Measurements from ENCODE around the gene BICRA. TPM values are rescaled to one million over a fixed set of nuclear protein-coding genes. Genes with fewer than 3 reads are reported as not detected.
A peak's percentile ranks its signal among the peaks of the same experiment; 100 is the strongest.

BICRA gene
- total RNA-seq, 1 donor from 2014 or later, result 55.5 TPM

- H3K27me3 Mint-ChIP-seq (ENCODE audit: unreplicated experiment), result peaks cover 9% of the 10 kb centered on the region
Measured at GRCh38 chr19:47702671-47703070, 93.7 kb downstream of the BICRA start.

GRCh38 chr19:47703301-47703700 lies 94.4 kb downstream of the BICRA start:
- H3K4me3 Mint-ChIP-seq (ENCODE audit: unreplicated experiment), result no peak overlapping the region
- H3K27me3 Mint-ChIP-seq (ENCODE audit: unreplicated experiment), result peaks cover 9% of the 10 kb centered on the region
- H3K4me1 Mint-ChIP-seq (ENCODE audit: low read depth, unreplicated experiment), result no peaks in the 10 kb centered on the region
- H3K36me3 Mint-ChIP-seq (ENCODE audit: unreplicated experiment), result peaks cover 5% of the 10 kb centered on the region
- no peak for DNase-seq
- no peak for TF ChIP-seq CTCF (IDR thresholded peaks at IDR 0.05; ENCODE audit: partially characterized antibody, unreplicated experiment)
- H3K9me3 Mint-ChIP-seq (ENCODE audit: unreplicated experiment), result peaks cover 6% of the 10 kb centered on the region
- H3K27ac Mint-ChIP-seq (ENCODE audit: unreplicated experiment), result peak overlapping the region; percentile 22

More at GRCh38 chr19:47702671-47703070, 93.7 kb downstream of the BICRA start:
- Mint-ChIP-seq H3K4me1 (ENCODE audit: low read depth, unreplicated experiment) (no peaks in the 10 kb centered on the region), H3K36me3 (ENCODE audit: unreplicated experiment) (peaks cover 5% of the 10 kb centered on the region), H3K9me3 (ENCODE audit: unreplicated experiment) (peaks cover 6% of the 10 kb centered on the region), H3K4me3 (ENCODE audit: unreplicated experiment) (no peak overlapping the region), H3K27ac (ENCODE audit: unreplicated experiment) (peak overlapping the region; percentile 80)
- no peak for TF ChIP-seq CTCF (IDR thresholded peaks at IDR 0.05; ENCODE audit: partially characterized antibody, unreplicated experiment)
- DNase-seq, result peak; percentile 15

- Mint-ChIP-seq H3K27ac (ENCODE audit: unreplicated experiment) (peak overlapping the region; percentile 38), H3K27me3 (ENCODE audit: unreplicated experiment) (peaks cover 9% of the 10 kb centered on the region), H3K9me3 (ENCODE audit: unreplicated experiment) (peaks cover 6% of the 10 kb centered on the region), H3K4me3 (ENCODE audit: unreplicated experiment) (no peak overlapping the region), H3K36me3 (ENCODE audit: unreplicated experiment) (peaks cover 5% of the 10 kb centered on the region), H3K4me1 (ENCODE audit: low read depth, unreplicated experiment) (no peaks in the 10 kb centered on the region)
- DNase-seq, result no peak
- TF ChIP-seq CTCF (IDR thresholded peaks at IDR 0.05; ENCODE audit: partially characterized antibody, unreplicated experiment), result no peak
Measured at GRCh38 chr19:47704024-47704423, 95.1 kb downstream of the BICRA start.

GRCh38 chr19:47704656-47705055 lies 95.7 kb downstream of the BICRA start:
- peaks cover 6% of the 10 kb centered on the region for H3K27me3 Mint-ChIP-seq (ENCODE audit: unreplicated experiment)
- no peak overlapping the region for H3K27ac Mint-ChIP-seq (ENCODE audit: unreplicated experiment)

More at GRCh38 chr19:47704656-47705055, 95.7 kb downstream of the BICRA start:
- TF ChIP-seq CTCF (IDR thresholded peaks at IDR 0.05; ENCODE audit: partially characterized antibody, unreplicated experiment), result no peak
- Mint-ChIP-seq H3K36me3 (ENCODE audit: unreplicated experiment) (peaks cover 5% of the 10 kb centered on the region), H3K4me3 (ENCODE audit: unreplicated experiment) (no peak overlapping the region), H3K9me3 (ENCODE audit: unreplicated experiment) (peaks cover 6% of the 10 kb centered on the region), H3K4me1 (ENCODE audit: low read depth, unreplicated experiment) (no peaks in the 10 kb centered on the region)
- DNase-seq, result no peak
